Measurements from ENCODE around the gene SERPINE2. TPM values are rescaled to one million over a fixed set of nuclear protein-coding genes. Genes with fewer than 3 reads are reported as not detected.
"Not testable (repeated sequence)": the region's sequence is repeated elsewhere in the genome, so short reads cannot be mapped to it uniquely, and the experiment has no call there.

The SERPINE2 gene
- total RNA-seq, 1 experiment from 2014 or later: 3.8 TPM

- DNase-seq: no peak
- no TSS peak for BruUV-seq (replicated peaks)
- CTCF ChIA-PET: interaction anchor here (2.2 kb wide), 1 partner anchor 16 kb away, joined by 14 read pairs; no protein-coding TSS in a partner anchor
- POLR2A ChIA-PET: no interaction called here
- Mint-ChIP-seq H3K4me3 (ENCODE audit: unreplicated experiment) (no peak overlapping the region), H3K4me1 (ENCODE audit: low read depth, unreplicated experiment) (peaks cover 28% of the 10 kb centered on the region), H3K9me3 (ENCODE audit: unreplicated experiment) (no peaks in the 10 kb centered on the region), H3K27me3 (ENCODE audit: insufficient read depth, unreplicated experiment) (no peaks in the 10 kb centered on the region), H3K36me3 (ENCODE audit: insufficient read depth, unreplicated experiment) (no peaks in the 10 kb centered on the region), H3K27ac (ENCODE audit: unreplicated experiment) (no peak overlapping the region)
- Histone ChIP-seq H3K4me3 (ENCODE audit: low read depth, low read length) (no peak overlapping the region), H3K27me3 (replicated peaks; ENCODE audit: control insufficient read depth, insufficient read depth, low read length) (no peaks in the 10 kb centered on the region), H3K4me1 (peaks cover 22% of the 10 kb centered on the region), H3K9me3 (no peaks in the 10 kb centered on the region), H3K36me3 (ENCODE audit: control insufficient read depth, insufficient read depth, low read length) (no peaks in the 10 kb centered on the region)
- TF ChIP-seq CTCF (IDR thresholded peaks at IDR 0.05; ENCODE audit: insufficient read depth in 1 of 2, low read depth in 1 of 2, low read length in 1 of 2, severe bottlenecking in 1 of 2, unreplicated experiment in 1 of 2): no peak
- intact Hi-C loops (cut with micrococcal nuclease; ENCODE audit: unreplicated experiment): loop anchor here (2.0 to 10.0 kb wide), 2 partner anchors 29 to 475 kb away; partner anchors contain the start of gene SERPINE2
These were observed 29.3 kb downstream of the SERPINE2 start for GRCh38 chr2:224009605-224010315.

GRCh38 chr2:224008702-224009261, 30.3 kb downstream of the SERPINE2 start:
- ChIA-PET POLR2A (no interaction called here), CTCF (interaction anchor here (0.6 to 2.2 kb wide), 4 partner anchors 15 to 45 kb away, joined by 3 to 14 read pairs (median 4); no protein-coding TSS in a partner anchor)
- Histone ChIP-seq H3K27me3 (replicated peaks; ENCODE audit: control insufficient read depth, insufficient read depth, low read length) (no peaks in the 10 kb centered on the region), H3K4me3 (ENCODE audit: low read depth, low read length) (no peak overlapping the region), H3K36me3 (ENCODE audit: control insufficient read depth, insufficient read depth, low read length) (no peaks in the 10 kb centered on the region), H3K9me3 (no peaks in the 10 kb centered on the region), H3K4me1 (peaks cover 22% of the 10 kb centered on the region)
- TF ChIP-seq CTCF (IDR thresholded peaks at IDR 0.05; ENCODE audit: insufficient read depth in 1 of 2, low read depth in 1 of 2, low read length in 1 of 2, severe bottlenecking in 1 of 2, unreplicated experiment in 1 of 2): no peak
- H3K9me3 Mint-ChIP-seq (ENCODE audit: unreplicated experiment): no peaks in the 10 kb centered on the region
- no peaks in the 10 kb centered on the region for H3K27me3 Mint-ChIP-seq (ENCODE audit: insufficient read depth, unreplicated experiment)
- H3K4me1 Mint-ChIP-seq (ENCODE audit: low read depth, unreplicated experiment): peaks cover 28% of the 10 kb centered on the region
- no TSS peak for BruUV-seq (replicated peaks)
- H3K4me3 Mint-ChIP-seq (ENCODE audit: unreplicated experiment): peak overlapping the region; percentile 17
- H3K36me3 Mint-ChIP-seq (ENCODE audit: insufficient read depth, unreplicated experiment): no peaks in the 10 kb centered on the region
- intact Hi-C loops (cut with micrococcal nuclease; ENCODE audit: unreplicated experiment): loop anchor here (2.0 kb wide), 1 partner anchor 30 kb away; the partner anchor contains the start of gene SERPINE2
- H3K27ac Mint-ChIP-seq (ENCODE audit: unreplicated experiment): no peak overlapping the region
- peak in 1 of 2 experiments; percentile 23 for DNase-seq

GRCh38 chr2:224004105-224004695, 34.9 kb downstream of the SERPINE2 start:
- no peaks in the 10 kb centered on the region for H3K27me3 Mint-ChIP-seq (ENCODE audit: insufficient read depth, unreplicated experiment)
- no peak overlapping the region for H3K4me3 Mint-ChIP-seq (ENCODE audit: unreplicated experiment)
- CTCF ChIA-PET: interaction anchor here (0.7 kb wide), 1 partner anchor 63 kb away, joined by 3 read pairs; no protein-coding TSS in a partner anchor
- H3K36me3 ChIP-seq (ENCODE audit: control insufficient read depth, insufficient read depth, low read length): no peaks in the 10 kb centered on the region
- intact Hi-C loops (cut with micrococcal nuclease; ENCODE audit: unreplicated experiment): no loop called here
- H3K27me3 ChIP-seq (replicated peaks; ENCODE audit: control insufficient read depth, insufficient read depth, low read length): no peaks in the 10 kb centered on the region
- POLR2A ChIA-PET: no interaction called here
- no TSS peak for BruUV-seq (replicated peaks)
- DNase-seq: no peak
- H3K4me1 Mint-ChIP-seq (ENCODE audit: low read depth, unreplicated experiment): peaks cover 18% of the 10 kb centered on the region
- no peaks in the 10 kb centered on the region for H3K36me3 Mint-ChIP-seq (ENCODE audit: insufficient read depth, unreplicated experiment)
- no peaks in the 10 kb centered on the region for H3K9me3 Mint-ChIP-seq (ENCODE audit: unreplicated experiment)
- H3K4me3 ChIP-seq (ENCODE audit: low read depth, low read length): no peak overlapping the region
- peaks cover 11% of the 10 kb centered on the region for H3K4me1 ChIP-seq
- no peaks in the 10 kb centered on the region for H3K9me3 ChIP-seq
- H3K27ac Mint-ChIP-seq (ENCODE audit: unreplicated experiment): no peak overlapping the region
- TF ChIP-seq CTCF (IDR thresholded peaks at IDR 0.05; ENCODE audit: insufficient read depth in 1 of 2, low read depth in 1 of 2, low read length in 1 of 2, severe bottlenecking in 1 of 2, unreplicated experiment in 1 of 2): no peak

GRCh38 chr2:224000662-224001061, 38.4 kb downstream of the SERPINE2 start:
- H3K27ac Mint-ChIP-seq (ENCODE audit: unreplicated experiment); intact Hi-C loops (cut with micrococcal nuclease; ENCODE audit: unreplicated experiment); H3K27me3 Mint-ChIP-seq (ENCODE audit: insufficient read depth, unreplicated experiment); H3K9me3 Mint-ChIP-seq (ENCODE audit: unreplicated experiment); H3K4me3 Mint-ChIP-seq (ENCODE audit: unreplicated experiment); POLR2A ChIA-PET; H3K9me3 ChIP-seq; H3K4me3 ChIP-seq (ENCODE audit: low read depth, low read length); BruUV-seq (replicated peaks); H3K4me1 Mint-ChIP-seq (ENCODE audit: low read depth, unreplicated experiment); H3K36me3 Mint-ChIP-seq (ENCODE audit: insufficient read depth, unreplicated experiment); H3K27me3 ChIP-seq (replicated peaks; ENCODE audit: control insufficient read depth, insufficient read depth, low read length); CTCF ChIA-PET; H3K36me3 ChIP-seq (ENCODE audit: control insufficient read depth, insufficient read depth, low read length); H3K4me1 ChIP-seq; DNase-seq: not testable (repeated sequence)
